Measurements from ENCODE around the gene GPA33.
A peak's percentile ranks its signal among the peaks of the same experiment; 100 is the strongest.
"Not testable (repeated sequence)": the region's sequence is repeated elsewhere in the genome, so short reads cannot be mapped to it uniquely, and the experiment has no call there.

GPA33 gene

GRCh38 chr1:167056529-167057231 lies 33.5 kb downstream of the GPA33 start:
- DNase-seq (ENCODE audit: low spot score): no peak

GRCh38 chr1:167054946-167055630 lies 35.1 kb downstream of the GPA33 start:
- DNase-seq (ENCODE audit: low spot score): no peak

GRCh38 chr1:167054531-167054930 lies 35.6 kb downstream of the GPA33 start:
- DNase-seq (ENCODE audit: low spot score): no peak

GRCh38 chr1:167052389-167052788 lies 37.8 kb downstream of the GPA33 start:
- DNase-seq (ENCODE audit: low spot score): no peak

GRCh38 chr1:167051907-167052306 lies 38.3 kb downstream of the GPA33 start:
- no peak for DNase-seq (ENCODE audit: low spot score)

GRCh38 chr1:167043752-167044488 lies 46.3 kb downstream of the GPA33 start:
- DNase-seq (ENCODE audit: low spot score): peak; percentile 71

GRCh38 chr1:167033646-167034045 lies 56.5 kb downstream of the GPA33 start:
- no peak for DNase-seq (ENCODE audit: low spot score)

- not testable (repeated sequence) for DNase-seq (ENCODE audit: low spot score)
These were observed 60.6 kb downstream of the GPA33 start for GRCh38 chr1:167029553-167029952.

GRCh38 chr1:167022384-167022783 lies 67.8 kb downstream of the GPA33 start:
- DNase-seq (ENCODE audit: low spot score): no peak

- DNase-seq (ENCODE audit: low spot score): no peak
These were observed 74.0 kb downstream of the GPA33 start for GRCh38 chr1:167016100-167016750.

GRCh38 chr1:167013108-167013929 lies 76.9 kb downstream of the GPA33 start:
- DNase-seq (ENCODE audit: low spot score): no peak

- DNase-seq (ENCODE audit: low spot score): no peak
These were observed 77.6 kb downstream of the GPA33 start for GRCh38 chr1:167012570-167012969.

- no peak for DNase-seq (ENCODE audit: low spot score)
These were observed 78.5 kb downstream of the GPA33 start for GRCh38 chr1:167011560-167012191.

GRCh38 chr1:167003711-167004110 lies 86.5 kb downstream of the GPA33 start:
- DNase-seq (ENCODE audit: low spot score): no peak

Data from germinal center (tissue), 1 donor.